ENCODE results near the gene DYNLL2. TPM values are rescaled to one million over a fixed set of nuclear protein-coding genes. Genes with fewer than 3 reads are reported as not detected.

The DYNLL2 gene
- total RNA-seq, 4 donors from 2014 or later, result 12.2 to 32.4 (median 17.3) TPM

GRCh38 chr17:58096892-58097291 lies 13.7 kb downstream of the DYNLL2 start:
- TF ChIP-seq CTCF (IDR thresholded peaks at IDR 0.05; ENCODE audit: low read depth), result no peak

- no peak for TF ChIP-seq CTCF (IDR thresholded peaks at IDR 0.05; ENCODE audit: low read depth)
Observed at GRCh38 chr17:58097384-58098088, 14.3 kb downstream of the DYNLL2 start.

- TF ChIP-seq CTCF (IDR thresholded peaks at IDR 0.05; ENCODE audit: low read depth), result no peak
Observed at GRCh38 chr17:58100506-58100905, 17.3 kb downstream of the DYNLL2 start.

GRCh38 chr17:58105093-58105492 lies 21.9 kb downstream of the DYNLL2 start:
- TF ChIP-seq CTCF (IDR thresholded peaks at IDR 0.05; ENCODE audit: low read depth), result no peak

GRCh38 chr17:58107306-58107705 lies 24.1 kb downstream of the DYNLL2 start:
- TF ChIP-seq CTCF (IDR thresholded peaks at IDR 0.05; ENCODE audit: low read depth), result no peak

GRCh38 chr17:58109197-58109596 lies 26.0 kb downstream of the DYNLL2 start:
- no peak for TF ChIP-seq CTCF (IDR thresholded peaks at IDR 0.05; ENCODE audit: low read depth)

- no peak for TF ChIP-seq CTCF (IDR thresholded peaks at IDR 0.05; ENCODE audit: low read depth)
Observed at GRCh38 chr17:58110012-58110411, 26.8 kb downstream of the DYNLL2 start.
